Ishikawa (cell line): Measurements from ENCODE around the gene VPS33A.

Experiments
- CEBPB ChIP-seq: IDR thresholded peaks from 2 replicates; pipeline ENCODE4 v1.6.1; 2012
- EP300 ChIP-seq: IDR thresholded peaks from 2 replicates; pipeline ENCODE4 v1.6.1; 2012; ENCODE audit warnings: borderline replicate concordance
- FOXM1 ChIP-seq: IDR thresholded peaks from 2 replicates; pipeline ENCODE4 v1.6.1; 2012; ENCODE audit warnings: low read depth, borderline replicate concordance
- REST ChIP-seq: IDR thresholded peaks from 2 replicates; pipeline ENCODE4 v1.6.1; 2012; ENCODE audit warnings: low read depth, mild to moderate bottlenecking
- TAF1 ChIP-seq: IDR thresholded peaks from 2 replicates; pipeline ENCODE4 v1.6.1; 2012; ENCODE audit warnings: low read depth, mild to moderate bottlenecking
- TCF12 ChIP-seq: IDR thresholded peaks from 2 replicates; pipeline ENCODE4 v1.6.1; 2012; ENCODE audit warnings: low read depth
- TEAD4 ChIP-seq: IDR thresholded peaks from 2 replicates; pipeline ENCODE4 v1.6.1; 2012
- YY1 ChIP-seq: IDR thresholded peaks from 2 replicates; pipeline ENCODE4 v1.6.1; 2012; ENCODE audit warnings: low read depth
- TF ChIP-seq, protein P1 (sequence below): IDR thresholded peaks from 2 replicates; pipeline ENCODE4 v1.6.1; 2012

DNA sequence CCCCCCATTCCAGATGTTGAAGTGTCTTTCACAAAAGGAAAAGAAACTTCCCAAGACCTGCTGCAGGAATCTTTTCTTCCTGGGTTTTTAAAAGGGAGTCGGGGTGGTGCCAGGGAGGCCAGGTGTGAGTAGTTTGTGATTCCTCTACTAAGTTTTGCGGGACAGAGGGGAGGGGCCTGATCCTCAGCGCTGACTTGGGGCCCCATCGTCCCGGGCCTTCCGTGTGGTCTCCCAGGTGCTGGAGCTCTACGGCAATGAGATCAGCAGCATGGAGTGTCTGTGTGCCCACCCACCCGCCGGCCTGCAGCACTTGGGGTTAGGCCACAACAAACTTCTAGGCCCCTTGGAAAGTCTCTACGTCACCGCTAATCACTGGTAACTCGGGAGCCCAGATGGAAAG, 78.8 kb downstream of the VPS33A start:
- TF ChIP-seq, protein P1, sequence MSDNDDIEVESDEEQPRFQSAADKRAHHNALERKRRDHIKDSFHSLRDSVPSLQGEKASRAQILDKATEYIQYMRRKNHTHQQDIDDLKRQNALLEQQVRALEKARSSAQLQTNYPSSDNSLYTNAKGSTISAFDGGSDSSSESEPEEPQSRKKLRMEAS: no peak
- TF ChIP-seq EP300: no peak
- no peak for TF ChIP-seq TCF12
- no peak for TF ChIP-seq TAF1
- TF ChIP-seq REST: no peak
- TF ChIP-seq YY1: no peak
- no peak for TF ChIP-seq CEBPB
- no peak for TF ChIP-seq FOXM1
- TF ChIP-seq TEAD4: no peak
